GM19468 (cell line): Measurements from ENCODE around the gene LIN37.
"Not testable (repeated sequence)": the region's sequence is repeated elsewhere in the genome, so short reads cannot be mapped to it uniquely, and the experiment has no call there.

ENCODE experiments used
- ATAC-seq: cut with Tn5 transposase; IDR thresholded peaks from one replicate; pipeline ENCODE4 v1.9.1; 2021; ENCODE audit warnings: mild to moderate bottlenecking, moderate library complexity, moderate number of reproducible peaks; ENCODE audit not compliant: unreplicated experiment; ENCODE audit errors: extremely low read depth

The LIN37 gene

DNA sequence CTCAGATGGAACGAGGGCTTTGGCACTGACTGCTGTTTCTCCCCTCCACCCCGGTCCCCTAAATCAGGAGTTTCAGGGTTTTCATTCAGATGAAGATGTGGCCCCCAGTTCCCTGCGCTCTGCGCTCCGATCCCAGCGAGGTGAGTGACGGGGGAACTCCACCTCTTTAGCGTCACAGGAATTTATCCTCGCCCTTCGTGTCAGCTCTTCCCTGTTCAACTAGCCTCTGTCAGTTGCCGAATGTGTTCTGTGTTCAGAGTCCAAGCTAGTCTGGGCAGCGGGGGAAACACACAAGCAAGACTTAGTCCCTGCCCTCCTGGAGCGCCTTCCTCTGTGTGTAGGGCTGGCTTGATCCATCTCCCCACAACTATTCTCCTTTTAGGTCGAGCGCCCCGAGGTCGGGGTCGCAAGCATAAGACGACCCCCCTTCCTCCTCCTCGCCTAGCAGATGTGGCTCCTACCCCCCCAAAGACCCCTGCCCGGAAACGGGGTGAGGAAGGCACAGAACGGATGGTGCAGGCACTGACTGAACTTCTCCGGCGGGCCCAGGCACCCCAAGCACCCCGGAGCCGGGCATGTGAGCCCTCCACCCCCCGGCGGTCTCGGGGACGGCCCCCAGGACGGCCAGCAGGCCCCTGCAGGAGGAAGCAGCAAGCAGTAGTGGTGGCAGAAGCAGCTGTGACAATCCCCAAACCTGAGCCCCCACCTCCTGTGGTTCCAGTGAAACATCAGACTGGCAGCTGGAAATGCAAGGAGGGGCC lies 28.8 kb upstream of the LIN37 start:
- no peak for ATAC-seq

GRCh38 chr19:35720163-35720524 lies 28.2 kb upstream of the LIN37 start:
- ATAC-seq: no peak

DNA sequence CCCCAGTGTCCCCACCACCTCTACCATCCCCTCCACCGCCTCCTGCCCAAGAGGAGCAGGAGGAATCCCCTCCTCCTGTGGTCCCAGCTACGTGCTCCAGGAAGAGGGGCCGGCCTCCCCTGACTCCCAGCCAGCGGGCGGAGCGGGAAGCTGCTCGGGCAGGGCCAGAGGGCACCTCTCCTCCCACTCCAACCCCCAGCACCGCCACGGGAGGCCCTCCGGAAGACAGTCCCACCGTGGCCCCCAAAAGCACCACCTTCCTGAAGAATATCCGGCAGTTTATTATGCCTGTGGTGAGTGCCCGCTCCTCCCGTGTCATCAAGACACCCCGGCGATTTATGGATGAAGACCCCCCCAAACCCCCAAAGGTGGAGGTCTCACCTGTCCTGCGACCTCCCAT lies 27.7 kb upstream of the LIN37 start:
- no peak for ATAC-seq

GRCh38 chr19:35721374-35721773 lies 27.0 kb upstream of the LIN37 start:
- ATAC-seq: no peak

DNA sequence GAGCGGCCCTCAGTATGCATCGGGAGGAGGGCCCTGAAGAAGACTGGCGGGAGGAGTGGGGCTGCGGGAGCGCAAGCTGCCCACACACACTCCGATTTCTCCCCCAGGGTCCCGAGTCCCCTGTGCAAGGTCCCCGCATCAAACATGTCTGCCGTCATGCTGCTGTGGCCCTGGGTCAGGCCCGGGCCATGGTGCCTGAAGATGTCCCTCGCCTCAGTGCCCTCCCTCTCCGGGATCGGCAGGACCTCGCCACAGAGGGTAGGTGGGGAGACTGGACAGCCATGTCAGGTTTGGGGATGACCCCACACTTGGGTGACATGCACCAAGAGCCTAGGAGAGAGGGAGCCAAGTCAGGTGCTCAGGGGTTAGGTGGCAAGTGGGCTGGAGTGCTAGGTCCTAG lies 25.9 kb upstream of the LIN37 start:
- ATAC-seq: no peak

- ATAC-seq: no peak
Observed at GRCh38 chr19:35722897-35723296, 25.5 kb upstream of the LIN37 start.

GRCh38 chr19:35723671-35724070 lies 24.7 kb upstream of the LIN37 start:
- ATAC-seq: no peak

- not testable (repeated sequence) for ATAC-seq
Observed at GRCh38 chr19:35724132-35724531, 24.2 kb upstream of the LIN37 start.

DNA sequence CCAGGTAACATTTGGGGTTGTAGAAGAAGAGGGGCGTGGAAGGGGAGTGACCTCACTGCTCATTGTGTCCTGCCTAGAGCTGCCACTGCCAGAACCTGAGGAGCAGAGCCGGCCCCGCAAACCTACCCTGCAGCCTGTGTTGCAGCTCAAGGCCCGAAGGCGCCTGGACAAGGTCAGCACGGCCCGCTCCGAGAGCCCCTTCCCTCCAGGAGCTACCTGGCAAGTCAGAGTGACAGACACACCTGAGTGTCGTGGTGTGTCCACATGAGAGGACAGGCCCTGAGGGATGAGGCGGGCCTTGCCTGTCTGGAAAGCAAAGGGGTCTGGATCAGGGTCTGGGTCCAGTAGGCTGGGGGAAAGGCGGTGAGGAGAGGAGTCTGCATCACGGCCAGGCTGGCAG lies 23.8 kb upstream of the LIN37 start:
- ATAC-seq: no peak

DNA sequence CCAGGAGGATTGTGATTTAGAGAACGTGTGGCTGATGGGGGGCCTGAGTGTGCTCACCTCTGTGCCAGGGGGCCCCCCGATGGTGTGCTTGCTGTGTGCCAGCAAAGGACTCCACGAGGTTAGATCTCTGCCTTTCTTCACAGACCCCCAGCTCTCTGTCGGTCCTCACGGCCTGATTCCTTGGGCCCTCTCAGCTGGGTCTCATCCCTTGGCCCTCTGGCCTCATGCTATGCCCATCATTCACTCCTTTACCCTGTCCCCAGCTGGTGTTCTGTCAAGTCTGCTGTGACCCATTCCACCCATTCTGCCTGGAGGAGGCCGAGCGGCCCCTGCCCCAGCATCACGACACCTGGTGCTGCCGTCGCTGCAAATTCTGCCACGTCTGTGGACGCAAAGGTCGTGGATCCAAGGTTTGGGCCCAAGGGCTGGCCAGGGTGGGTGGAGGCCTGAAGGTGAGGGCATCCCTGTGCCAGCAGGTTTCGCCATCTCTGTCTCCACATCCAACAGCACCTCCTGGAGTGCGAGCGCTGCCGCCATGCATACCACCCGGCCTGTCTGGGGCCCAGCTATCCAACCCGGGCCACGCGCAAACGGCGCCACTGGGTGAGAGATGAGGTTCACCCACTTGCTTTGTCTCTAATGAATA lies 23.0 kb upstream of the LIN37 start:
- no peak for ATAC-seq

GRCh38 chr19:35727053-35727955 lies 21.1 kb upstream of the LIN37 start:
- ATAC-seq: no peak

DNA sequence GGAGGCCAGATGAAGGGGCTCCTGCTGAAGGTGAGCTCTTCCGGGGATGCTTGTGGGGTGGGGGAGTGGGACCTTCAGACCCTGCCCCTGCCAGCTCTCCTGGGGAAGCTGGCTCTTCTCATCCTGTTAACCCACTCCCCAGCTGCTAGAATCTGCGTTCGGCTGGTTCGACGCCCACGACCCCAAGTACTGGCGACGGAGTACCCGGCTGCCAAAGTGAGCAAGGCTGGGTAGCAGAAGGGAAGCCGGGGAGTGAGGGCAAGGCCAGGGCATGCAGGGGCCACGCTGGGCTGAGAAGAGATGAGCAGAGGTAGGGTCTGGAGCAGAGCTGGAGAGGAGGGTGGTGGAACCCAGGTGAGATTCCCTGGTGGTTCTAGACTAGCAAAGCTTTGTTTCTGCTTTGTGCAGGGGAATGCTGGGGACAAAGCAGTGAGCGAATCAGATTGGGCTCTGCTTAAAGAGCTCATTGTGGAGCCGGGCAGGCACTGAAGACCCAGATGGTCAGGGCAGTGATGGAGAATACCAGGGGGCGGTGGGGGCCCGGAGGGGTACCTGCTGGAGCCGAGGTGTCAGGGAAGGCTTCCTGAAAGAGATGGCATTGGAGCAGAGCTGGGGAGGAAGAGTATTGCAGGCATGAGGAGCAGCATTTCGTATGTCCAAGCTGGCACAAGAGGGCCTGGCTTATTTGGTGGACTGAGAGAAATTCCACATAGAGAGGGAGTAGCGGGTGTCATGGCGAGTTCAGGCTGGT lies 20.2 kb upstream of the LIN37 start:
- no peak for ATAC-seq

DNA sequence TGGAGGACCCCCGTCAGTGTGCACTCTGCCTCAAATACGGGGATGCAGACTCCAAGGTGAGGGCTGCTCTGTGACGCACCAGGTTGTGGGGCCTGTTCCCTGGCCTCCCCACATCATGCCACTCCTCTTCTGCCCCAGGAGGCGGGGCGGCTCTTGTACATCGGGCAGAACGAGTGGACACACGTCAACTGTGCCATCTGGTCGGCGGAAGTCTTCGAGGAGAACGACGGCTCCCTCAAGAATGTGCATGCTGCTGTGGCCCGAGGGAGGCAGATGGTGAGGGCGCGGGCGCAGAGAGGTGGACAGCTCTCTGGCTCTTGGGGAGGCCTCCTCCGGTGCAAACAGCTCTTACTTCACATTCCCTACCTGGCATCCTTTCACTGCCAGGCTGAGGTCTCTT lies 19.4 kb upstream of the LIN37 start:
- ATAC-seq: no peak

DNA sequence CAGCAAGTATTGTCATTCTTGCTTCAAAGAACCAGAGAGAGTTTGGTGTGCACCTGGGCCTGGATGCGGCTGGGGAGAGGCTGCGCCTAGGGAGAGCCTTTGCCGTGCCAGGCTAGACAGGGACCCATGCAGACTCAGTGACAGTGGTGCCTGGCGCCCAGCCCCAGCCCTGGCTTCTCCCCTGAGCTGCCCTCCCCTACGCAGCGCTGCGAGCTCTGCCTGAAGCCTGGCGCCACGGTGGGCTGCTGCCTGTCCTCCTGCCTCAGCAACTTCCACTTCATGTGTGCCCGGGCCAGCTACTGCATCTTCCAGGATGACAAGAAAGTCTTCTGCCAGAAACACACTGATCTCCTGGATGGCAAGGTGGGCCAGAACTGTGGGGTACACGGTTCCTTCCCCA lies 18.6 kb upstream of the LIN37 start:
- ATAC-seq: no peak

DNA sequence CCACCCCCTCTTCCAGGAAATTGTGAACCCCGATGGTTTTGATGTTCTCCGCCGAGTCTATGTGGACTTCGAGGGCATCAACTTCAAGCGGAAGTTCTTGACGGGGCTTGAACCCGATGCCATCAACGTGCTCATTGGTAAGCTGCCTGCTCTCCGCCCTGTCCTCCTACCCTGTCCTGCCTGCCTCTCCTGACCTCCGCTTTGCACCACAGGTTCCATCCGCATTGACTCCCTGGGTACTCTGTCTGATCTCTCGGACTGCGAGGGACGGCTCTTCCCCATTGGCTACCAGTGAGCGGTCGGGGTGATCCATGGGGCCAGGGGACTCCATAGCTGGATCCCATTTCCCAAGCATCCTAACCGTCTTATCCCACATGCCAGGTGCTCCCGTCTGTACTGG lies 18.1 kb upstream of the LIN37 start:
- no peak for ATAC-seq

DNA sequence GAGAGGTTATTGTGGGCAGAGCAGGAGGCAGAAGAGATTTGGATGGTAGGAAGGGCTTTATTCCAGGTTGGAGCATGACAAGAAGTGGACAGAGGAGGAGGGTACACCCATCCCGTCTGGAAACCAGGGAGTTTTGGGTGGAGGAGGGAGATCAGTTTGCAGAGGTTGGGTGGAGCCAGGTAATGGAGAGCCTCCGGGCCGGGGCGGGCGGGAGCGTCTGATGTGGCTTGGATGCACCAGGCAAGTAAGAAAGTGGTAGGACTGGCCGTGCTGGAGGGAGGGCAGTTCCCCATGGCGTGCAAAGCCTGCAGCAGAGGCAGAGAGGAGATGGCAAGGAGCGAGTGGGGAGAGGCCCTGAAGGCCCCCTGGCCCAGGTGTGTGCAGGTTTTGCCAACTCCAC lies 17.0 kb upstream of the LIN37 start:
- no peak for ATAC-seq

DNA sequence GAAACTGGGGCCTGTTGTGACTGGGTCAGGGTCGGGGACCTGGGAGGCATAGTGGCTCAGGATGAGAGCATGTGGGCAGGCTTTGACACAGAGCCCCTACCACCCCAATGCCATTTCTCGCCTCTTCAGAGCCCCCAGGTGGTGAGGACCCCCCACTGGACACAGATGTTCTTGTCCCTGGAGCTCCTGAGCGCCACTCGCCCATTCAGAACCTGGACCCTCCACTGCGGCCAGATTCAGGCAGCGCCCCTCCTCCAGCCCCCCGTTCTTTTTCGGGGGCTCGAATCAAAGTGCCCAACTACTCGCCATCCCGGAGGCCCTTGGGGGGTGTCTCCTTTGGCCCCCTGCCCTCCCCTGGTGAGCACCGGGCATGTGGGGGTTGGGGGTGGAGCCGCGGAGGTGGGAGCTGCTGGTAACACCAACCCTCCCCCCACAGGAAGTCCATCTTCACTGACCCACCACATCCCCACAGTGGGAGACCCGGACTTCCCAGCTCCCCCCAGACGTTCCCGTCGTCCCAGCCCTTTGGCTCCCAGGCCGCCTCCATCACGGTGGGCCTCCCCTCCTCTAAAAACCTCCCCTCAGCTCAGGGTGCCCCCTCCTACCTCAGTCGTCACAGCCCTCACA lies 16.5 kb upstream of the LIN37 start:
- no peak for ATAC-seq

DNA sequence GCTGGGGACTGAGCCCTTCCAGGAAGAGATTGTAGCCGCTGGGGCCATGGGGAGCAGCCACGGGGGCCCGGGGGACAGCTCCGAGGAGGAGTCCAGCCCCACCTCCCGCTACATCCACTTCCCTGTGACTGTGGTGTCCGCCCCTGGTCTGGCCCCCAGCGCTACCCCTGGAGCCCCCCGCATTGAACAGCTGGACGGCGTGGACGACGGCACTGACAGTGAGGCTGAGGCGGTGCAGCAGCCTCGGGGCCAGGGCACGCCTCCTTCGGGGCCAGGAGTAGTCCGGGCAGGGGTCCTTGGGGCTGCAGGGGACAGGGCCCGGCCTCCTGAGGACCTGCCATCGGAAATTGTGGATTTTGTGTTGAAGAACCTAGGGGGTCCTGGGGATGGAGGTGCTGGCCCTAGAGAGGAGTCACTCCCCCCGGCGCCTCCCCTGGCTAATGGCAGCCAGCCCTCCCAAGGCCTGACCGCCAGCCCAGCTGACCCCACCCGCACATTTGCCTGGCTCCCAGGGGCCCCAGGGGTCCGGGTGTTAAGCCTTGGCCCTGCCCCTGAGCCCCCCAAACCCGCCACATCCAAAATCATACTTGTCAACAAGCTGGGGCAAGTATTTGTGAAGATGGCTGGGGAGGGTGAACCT lies 15.7 kb upstream of the LIN37 start:
- ATAC-seq: no peak
